Ishikawa (cell line): Measurements from ENCODE around the gene ZNF469.

Experiments
- CEBPB ChIP-seq: IDR thresholded peaks from 2 replicates; pipeline ENCODE4 v1.6.1; 2012
- CREB1 ChIP-seq: IDR thresholded peaks from 2 replicates; pipeline ENCODE4 v1.6.1; 2012; ENCODE audit warnings: low read depth
- EGR1 ChIP-seq: IDR thresholded peaks from 2 replicates; pipeline ENCODE4 v1.6.1; 2012
- EP300 ChIP-seq: IDR thresholded peaks from 2 replicates; pipeline ENCODE4 v1.6.1; 2012; ENCODE audit warnings: borderline replicate concordance
- FOXM1 ChIP-seq: IDR thresholded peaks from 2 replicates; pipeline ENCODE4 v1.6.1; 2012; ENCODE audit warnings: low read depth, borderline replicate concordance
- MAX ChIP-seq: IDR thresholded peaks from 2 replicates; pipeline ENCODE4 v1.6.1; 2012
- NFIC ChIP-seq: IDR thresholded peaks from 2 replicates; pipeline ENCODE4 v1.6.1; 2012
- RAD21 ChIP-seq: IDR thresholded peaks from 2 replicates; pipeline ENCODE4 v1.6.1; 2012; ENCODE audit warnings: low read depth
- REST ChIP-seq: IDR thresholded peaks from 2 replicates; pipeline ENCODE4 v1.6.1; 2012; ENCODE audit warnings: low read depth, mild to moderate bottlenecking
- TAF1 ChIP-seq: IDR thresholded peaks from 2 replicates; pipeline ENCODE4 v1.6.1; 2012; ENCODE audit warnings: low read depth, mild to moderate bottlenecking
- TCF12 ChIP-seq: IDR thresholded peaks from 2 replicates; pipeline ENCODE4 v1.6.1; 2012; ENCODE audit warnings: low read depth
- TEAD4 ChIP-seq: IDR thresholded peaks from 2 replicates; pipeline ENCODE4 v1.6.1; 2012
- USF1 ChIP-seq: IDR thresholded peaks from 2 replicates; pipeline ENCODE4 v1.6.1; 2012
- YY1 ChIP-seq: IDR thresholded peaks from 2 replicates; pipeline ENCODE4 v1.6.1; 2012; ENCODE audit warnings: low read depth
- ZBTB7A ChIP-seq: IDR thresholded peaks from 2 replicates; pipeline ENCODE4 v1.6.1; 2012; ENCODE audit warnings: low read depth

Gene ZNF469

GRCh38 chr16:88356727-88357199, 26.0 kb upstream of the ZNF469 start:
- no peak for TF ChIP-seq TEAD4
- TF ChIP-seq EGR1, result no peak
- no peak for TF ChIP-seq MAX
- TF ChIP-seq ZBTB7A, result no peak
- no peak for TF ChIP-seq CREB1
- no peak for TF ChIP-seq TCF12
- no peak for TF ChIP-seq REST
- no peak for TF ChIP-seq YY1
- no peak for TF ChIP-seq USF1
- TF ChIP-seq FOXM1, result no peak
- TF ChIP-seq CEBPB, result no peak
- TF ChIP-seq RAD21, result no peak
- TF ChIP-seq TAF1, result no peak
- no peak for TF ChIP-seq EP300

GRCh38 chr16:88357317-88358022, 25.3 kb upstream of the ZNF469 start:
- no peak for TF ChIP-seq FOXM1
- TF ChIP-seq ZBTB7A, result no peak
- no peak for TF ChIP-seq RAD21
- no peak for TF ChIP-seq EP300
- no peak for TF ChIP-seq NFIC
- TF ChIP-seq EGR1, result no peak
- TF ChIP-seq CEBPB, result no peak
- no peak for TF ChIP-seq YY1
- no peak for TF ChIP-seq MAX
- no peak for TF ChIP-seq CREB1
- TF ChIP-seq TAF1, result no peak
- no peak for TF ChIP-seq REST
- no peak for TF ChIP-seq USF1
- TF ChIP-seq TCF12, result no peak
- TF ChIP-seq TEAD4, result no peak

GRCh38 chr16:88358023-88358420, 24.7 kb upstream of the ZNF469 start:
- TF ChIP-seq EGR1 (no peak), RAD21 (no peak), ZBTB7A (no peak), EP300 (no peak), MAX (no peak), YY1 (no peak), NFIC (no peak), TAF1 (no peak), TEAD4 (no peak), REST (no peak), TCF12 (no peak), CREB1 (no peak), CEBPB (no peak), FOXM1 (no peak), USF1 (no peak)
